Dedifferentiated amniotic fluid mesenchymal stem cell (primary cell): ENCODE data around the gene RHOA.
"Not testable (repeated sequence)": the region's sequence is repeated elsewhere in the genome, so short reads cannot be mapped to it uniquely, and the experiment has no call there.

Source experiments
- DNase-seq: peaks from one replicate; pipeline ENCODE4 v3.0.0-alpha.2; 2016; ENCODE audit errors: extremely low spot score

RHOA gene

GRCh38 chr3:49411535-49411967 is 225 bp downstream of the RHOA start:
- no peak for DNase-seq

- DNase-seq: no peak
Observed at GRCh38 chr3:49410846-49411534, 786 bp downstream of the RHOA start.

- no peak for DNase-seq
Observed at GRCh38 chr3:49410066-49410845, 1.5 kb downstream of the RHOA start.

- DNase-seq: no peak
Observed at GRCh38 chr3:49406571-49407565, 4.9 kb downstream of the RHOA start.

GRCh38 chr3:49405570-49405969 is 6.2 kb downstream of the RHOA start:
- not testable (repeated sequence) for DNase-seq

GRCh38 chr3:49403891-49404290 is 7.9 kb downstream of the RHOA start:
- DNase-seq: no peak

- DNase-seq: no peak
Observed at GRCh38 chr3:49401766-49402165, 10.0 kb downstream of the RHOA start.

- DNase-seq: no peak
Observed at GRCh38 chr3:49399461-49399860, 12.3 kb downstream of the RHOA start.

GRCh38 chr3:49397470-49397869 is 14.3 kb downstream of the RHOA start:
- DNase-seq: no peak

GRCh38 chr3:49391310-49391709 is 20.5 kb downstream of the RHOA start:
- not testable (repeated sequence) for DNase-seq

GRCh38 chr3:49389297-49389696 is 22.5 kb downstream of the RHOA start:
- DNase-seq: no peak

GRCh38 chr3:49388289-49388820 is 23.4 kb downstream of the RHOA start:
- no peak for DNase-seq

GRCh38 chr3:49387721-49388120 is 24.1 kb downstream of the RHOA start:
- no peak for DNase-seq

- DNase-seq: no peak
Observed at GRCh38 chr3:49386056-49386756, 25.6 kb downstream of the RHOA start.

GRCh38 chr3:49385617-49386016 is 26.2 kb downstream of the RHOA start:
- no peak for DNase-seq

- no peak for DNase-seq
Observed at GRCh38 chr3:49383387-49383786, 28.4 kb downstream of the RHOA start.

- DNase-seq: peak; percentile 77
Observed at GRCh38 chr3:49378249-49378895, 33.4 kb downstream of the RHOA start.

GRCh38 chr3:49377483-49377882 is 34.3 kb downstream of the RHOA start:
- peak; percentile 31 for DNase-seq

GRCh38 chr3:49371946-49372345 is 39.8 kb downstream of the RHOA start:
- DNase-seq: no peak

- no peak for DNase-seq
Observed at GRCh38 chr3:49370585-49371290, 41.0 kb downstream of the RHOA start.
